Stimulated activated CD4-positive, alpha-beta T cell treated with anti-CD3 and anti-CD28 coated beads, Interleukin-1b, Interleukin-23, amount 100 ng/mL, for 4 hours (primary cell): ENCODE data around the gene SHMT1.

Experiments
- DNase-seq, 2 donors: peaks; one replicate each; pipeline ENCODE4 v3.0.0-alpha.2; 2020; ENCODE audit warnings: low read depth in 2 of 2

Gene SHMT1

DNA sequence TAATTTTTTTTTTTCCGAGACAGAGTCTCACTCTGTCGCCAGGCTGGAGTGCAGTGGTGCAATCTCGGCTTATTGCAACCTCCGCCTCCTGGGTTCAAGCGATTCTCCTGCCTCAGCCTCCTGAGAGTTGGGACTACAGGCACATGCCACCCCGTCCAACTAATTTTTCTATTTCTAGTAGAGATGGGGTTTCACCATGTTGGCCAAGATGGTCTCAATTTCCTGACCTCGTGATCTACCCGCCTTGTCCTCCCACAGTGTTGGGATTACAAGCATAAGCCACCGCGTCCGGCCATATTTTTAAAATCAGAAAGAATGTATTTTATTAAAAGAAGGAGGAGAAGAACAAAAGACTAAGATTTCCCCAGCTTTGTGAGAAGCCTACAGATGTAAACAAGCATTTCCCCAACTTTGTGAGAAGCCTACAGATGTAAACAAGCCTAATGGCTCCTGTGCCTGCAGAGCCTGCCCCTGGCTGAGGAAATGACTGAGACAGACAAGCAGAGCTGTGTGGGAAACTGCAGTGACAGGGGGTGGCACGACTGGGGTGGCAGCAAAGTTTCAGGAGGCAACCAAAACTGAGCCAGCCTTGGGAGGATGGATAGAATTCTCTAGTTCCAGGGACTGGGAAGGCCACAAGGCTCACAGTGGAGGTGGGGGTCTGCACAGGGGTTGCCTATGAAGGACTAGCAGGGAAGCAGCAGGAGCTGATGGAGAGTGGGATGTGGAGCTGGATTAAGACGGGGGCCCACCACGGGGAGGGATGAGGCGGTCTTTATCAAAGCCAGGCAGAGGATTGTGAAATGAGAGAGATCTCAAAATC is 71.4 kb downstream of the SHMT1 start:
- no peak for DNase-seq

- DNase-seq: no peak
Observed at GRCh38 chr17:18285296-18285695, 78.1 kb downstream of the SHMT1 start.

DNA sequence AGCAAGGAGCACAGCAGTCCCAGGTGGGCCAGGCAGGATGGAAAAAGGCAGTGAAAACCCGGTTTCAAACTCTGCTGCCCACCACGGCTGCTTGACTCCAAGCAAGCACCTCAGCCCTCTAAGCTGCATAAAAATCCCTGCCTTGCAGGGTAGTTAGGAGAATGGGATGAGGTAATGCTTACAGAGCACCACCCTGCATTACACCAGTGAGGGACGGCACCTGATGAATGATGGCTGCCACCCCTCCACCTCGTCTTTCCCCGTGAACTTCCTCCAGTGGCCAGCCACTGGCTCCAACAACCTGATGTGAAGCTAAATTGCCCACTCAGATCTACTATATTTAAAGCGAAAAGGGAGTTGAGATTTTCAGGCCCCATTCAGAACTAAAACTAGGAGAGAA is 81.6 kb downstream of the SHMT1 start:
- no peak for DNase-seq

DNA sequence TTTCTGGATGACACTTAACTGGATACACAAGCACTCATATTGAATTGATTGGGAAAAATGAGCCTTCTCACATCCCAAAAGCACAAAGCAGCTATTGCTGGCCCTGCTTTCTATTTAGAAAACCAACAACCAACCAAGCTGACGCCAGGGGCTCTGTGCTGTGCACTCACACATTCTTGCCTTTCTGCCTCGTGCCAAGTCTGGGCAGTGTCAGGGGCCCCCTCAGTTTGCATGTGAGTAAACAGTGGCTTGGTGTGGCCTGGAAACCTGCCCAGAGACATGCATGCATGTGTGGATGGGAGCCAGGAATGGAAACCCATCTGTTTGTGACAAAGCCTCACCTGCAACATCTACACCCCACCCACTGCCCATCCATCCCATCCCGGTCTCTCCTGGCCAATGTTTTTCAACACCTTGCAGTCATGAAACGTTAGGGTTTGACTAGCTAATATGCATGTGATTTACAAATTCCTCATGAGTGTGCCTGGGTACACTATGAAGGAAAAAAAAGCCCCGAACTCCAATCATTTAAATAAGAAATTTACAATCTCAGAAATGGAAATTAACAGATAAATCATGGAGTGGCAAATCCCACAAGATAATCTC is 82.5 kb downstream of the SHMT1 start:
- DNase-seq: no peak

- DNase-seq: no peak
Observed at GRCh38 chr17:18280249-18280648, 83.1 kb downstream of the SHMT1 start.

GRCh38 chr17:18278867-18279266 is 84.5 kb downstream of the SHMT1 start:
- no peak for DNase-seq
